T-cell (primary cell): ENCODE results near the gene DLAT. TPM values are rescaled to one million over a fixed set of nuclear protein-coding genes. Genes with fewer than 3 reads are reported as not detected.
A peak's percentile ranks its signal among the peaks of the same experiment; 100 is the strongest.

Source experiments
- ATAC-seq, 4 experiments: fragments of 200-7000 bp in 3 of 4; fragments of 150-1000 bp in 1 of 4; cut with Tn5 transposase; replicated peaks in 1 of 4; 1 replicate in 3 of 4; 2 replicates in 1 of 4; pipeline ENCODE4 v1.10.0; 2021; ENCODE audit warnings: moderate library complexity in 3 of 4, mild to moderate bottlenecking in 2 of 4, moderate number of reproducible peaks in 1 of 4
- CTCF ChIA-PET, 2 donors: fragments of 300-600 bp; sonication (Branson Sonifier 250); formaldehyde crosslinking; loops; one replicate each; lab custom pipeline; 2022; ENCODE audit warnings: antibody characterized with exemption in 2 of 2; lab: Charles Lee
- POLR2A ChIA-PET, 2 donors: fragments of 300-600 bp; sonication (Branson Sonifier 250); formaldehyde crosslinking; loops; one replicate each; lab custom pipeline; 2022; ENCODE audit warnings: antibody characterized with exemption in 2 of 2; lab: Charles Lee
- DNase-seq, 35 experiments: peaks; one replicate each; pipeline versions ENCODE4 v3.0.0 to v3.0.0-alpha.2; 2013 to 2023
- H3K27ac ChIP-seq: one replicate; pipeline ENCODE4 v1.5.1; 2013; ENCODE audit warnings: low read length
- H3K27me3 ChIP-seq, 2 experiments: replicated peaks in 1 of 2; 1 replicate in 1 of 2; 2 replicates in 1 of 2; pipeline versions ENCODE4 v1.6.1 to v1.7.0; 2013; ENCODE audit warnings: low read length in 1 of 2, mixed read lengths in 1 of 2; ENCODE audit not compliant: control insufficient read depth in 2 of 2, insufficient read depth in 2 of 2; ENCODE audit errors: extremely low read depth in 1 of 2
- H3K36me3 ChIP-seq, 2 donors: 1 replicate in 1 of 2; 2 replicates in 1 of 2; pipeline versions ENCODE4 v1.6.1 to v1.7.0; 2013; ENCODE audit warnings: low read length in 1 of 2; ENCODE audit not compliant: control insufficient read depth in 2 of 2, insufficient read depth in 1 of 2; ENCODE audit errors: extremely low read depth in 1 of 2
- H3K4me1 ChIP-seq, 2 experiments: 1 replicate in 1 of 2; 2 replicates in 1 of 2; pipeline versions ENCODE4 v1.6.1 to v1.7.0; 2013; ENCODE audit warnings: low read length in 2 of 2, mixed read lengths in 1 of 2; ENCODE audit not compliant: insufficient read depth in 2 of 2, control insufficient read depth in 1 of 2; ENCODE audit errors: extremely low read depth in 1 of 2
- H3K4me3 ChIP-seq, 2 donors: 1 replicate in 1 of 2; 2 replicates in 1 of 2; pipeline versions ENCODE4 v1.5.1 to v1.7.0; 2013; ENCODE audit warnings: mild to moderate bottlenecking in 2 of 2, low read length in 1 of 2, moderate library complexity in 1 of 2; ENCODE audit not compliant: control insufficient read depth in 1 of 2; ENCODE audit errors: extremely low read depth in 1 of 2
- H3K9me3 ChIP-seq: 2 replicates; pipeline ENCODE4 v1.7.0; 2013
- H3K27ac Mint-ChIP-seq, 2 donors: one replicate each; pipeline ENCODE4 v1.8.0; 2020 to 2021; ENCODE audit warnings: mild to moderate bottlenecking in 2 of 2, mixed read lengths in 2 of 2
- H3K27me3 Mint-ChIP-seq, 2 donors: one replicate each; pipeline ENCODE4 v1.8.0; 2021 to 2022; ENCODE audit warnings: mixed read lengths in 2 of 2
- H3K36me3 Mint-ChIP-seq: one replicate; pipeline ENCODE4 v1.8.0; 2021; ENCODE audit warnings: mixed read lengths
- H3K4me1 Mint-ChIP-seq, 3 donors: one replicate each; pipeline ENCODE4 v1.8.0; 2020 to 2022; ENCODE audit warnings: mixed read lengths in 3 of 3, mild to moderate bottlenecking in 1 of 3
- H3K4me3 Mint-ChIP-seq, 3 donors: one replicate each; pipeline ENCODE4 v1.8.0; 2020 to 2022; ENCODE audit warnings: mild to moderate bottlenecking in 3 of 3, mixed read lengths in 3 of 3, moderate library complexity in 3 of 3
- H3K9me3 Mint-ChIP-seq, 3 donors: one replicate each; pipeline ENCODE4 v1.8.0; 2020 to 2022; ENCODE audit warnings: mixed read lengths in 3 of 3
- WGBS: methylation state at CpG from one replicate; pipeline ENCODE4 v1.1.5; 2013; ENCODE audit warnings: missing lambda C conversion rate; ENCODE audit not compliant: insufficient coverage; 5-methylcytosine and 5-hydroxymethylcytosine counted together
- total RNA-seq, 35 experiments: library from RNA in 6 of 35; stranded (reverse) in 6 of 35; fragments of 120-200 nt in 1 of 35; gene quantifications; one replicate each; pipeline versions ENCODE4 v1.2.1 to v1.2.4 and lab custom pipeline; 2013 to 2026

DLAT gene
- total RNA-seq, 5 donors from 2014 or later (not counting 1 experiment from before 2014, with no cell fraction given): 13.4 to 19.8 (median 18.7) TPM

- H3K9me3 ChIP-seq: no peaks in the 10 kb centered on the region
- H3K36me3 Mint-ChIP-seq: peaks cover 73% of the 10 kb centered on the region
- H3K27ac Mint-ChIP-seq: no peak overlapping the region
- DNase-seq: no peak
- peaks cover 11 to 28% (median 14%) of the 10 kb centered on the region in 3 donors for H3K4me1 Mint-ChIP-seq
- no peaks in the 10 kb centered on the region for H3K4me1 ChIP-seq
- ATAC-seq: no peak
- ChIA-PET POLR2A (no interaction called here), CTCF (no interaction called here)
- no peak overlapping the region for H3K4me3 Mint-ChIP-seq
- 50% methylated on average over 2 of the region's 2 CpGs for WGBS
- H3K36me3 ChIP-seq: peaks cover 3 to 47% of the 10 kb centered on the region in 2 donors
- H3K27ac ChIP-seq: no peak overlapping the region
- no peaks in the 10 kb centered on the region for H3K27me3 Mint-ChIP-seq
- no peaks in the 10 kb centered on the region for H3K9me3 Mint-ChIP-seq
- H3K4me3 ChIP-seq: no peak overlapping the region
- H3K27me3 ChIP-seq: no peaks in the 10 kb centered on the region
Observed at GRCh38 chr11:112049777-112050176, 24.6 kb downstream of the DLAT start.

DNA sequence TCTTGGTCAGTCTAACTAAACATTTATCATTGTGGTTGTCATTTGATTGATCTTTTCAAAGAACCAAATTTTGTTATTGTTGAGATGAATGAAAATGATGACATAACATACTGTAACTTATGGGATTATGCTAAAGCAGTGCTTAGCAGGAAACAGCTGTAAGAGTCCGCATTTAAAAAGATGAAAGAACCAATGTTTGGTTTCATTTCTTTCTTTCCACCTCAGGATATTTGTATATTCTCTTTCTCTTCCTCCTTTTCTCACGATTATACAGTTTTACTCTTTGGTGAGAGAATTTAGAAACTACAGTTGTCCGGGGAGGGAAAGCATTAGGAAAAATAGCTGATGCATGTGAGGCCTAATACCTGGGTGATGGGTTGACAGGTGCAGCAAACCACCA lies 25.5 kb downstream of the DLAT start:
- POLR2A ChIA-PET: no interaction called here
- H3K9me3 Mint-ChIP-seq: no peaks in the 10 kb centered on the region
- H3K27me3 Mint-ChIP-seq: no peaks in the 10 kb centered on the region
- Histone ChIP-seq H3K27ac (no peak overlapping the region), H3K9me3 (no peaks in the 10 kb centered on the region), H3K4me3 (no peak overlapping the region), H3K36me3 (peaks cover 0 to 40% of the 10 kb centered on the region in 2 donors), H3K27me3 (no peaks in the 10 kb centered on the region), H3K4me1 (no peaks in the 10 kb centered on the region)
- DNase-seq (no peak), ATAC-seq (no peak)
- H3K27ac Mint-ChIP-seq: peak overlapping the region in 1 of 2 donors; percentile 0
- WGBS: no CpG with 5 or more reads among the region's 3 CpGs
- CTCF ChIA-PET: no interaction called here
- peaks cover 69% of the 10 kb centered on the region for H3K36me3 Mint-ChIP-seq
- no peak overlapping the region for H3K4me3 Mint-ChIP-seq
- peaks cover 11 to 28% (median 14%) of the 10 kb centered on the region in 3 donors for H3K4me1 Mint-ChIP-seq

GRCh38 chr11:112051768-112052167 lies 26.6 kb downstream of the DLAT start:
- no peak overlapping the region for H3K27ac Mint-ChIP-seq
- POLR2A ChIA-PET: interaction anchor here in 1 of 2 donors (0.7 kb wide), 1 partner anchor 37 kb away, joined by 3 read pairs; no protein-coding TSS in a partner anchor
- no peaks in the 10 kb centered on the region for H3K27me3 Mint-ChIP-seq
- peaks cover 11 to 28% (median 14%) of the 10 kb centered on the region in 3 donors for H3K4me1 Mint-ChIP-seq
- H3K9me3 Mint-ChIP-seq: no peaks in the 10 kb centered on the region
- CTCF ChIA-PET: interaction anchor here in 1 of 2 donors (0.6 kb wide), 1 partner anchor 24 kb away, joined by 16 read pairs; no protein-coding TSS in a partner anchor
- H3K9me3 ChIP-seq: no peaks in the 10 kb centered on the region
- WGBS: no CpG with 5 or more reads among the region's 3 CpGs
- peaks cover 66% of the 10 kb centered on the region for H3K36me3 Mint-ChIP-seq
- H3K4me3 Mint-ChIP-seq: no peak overlapping the region
- no peak overlapping the region for H3K27ac ChIP-seq
- H3K4me1 ChIP-seq: no peaks in the 10 kb centered on the region
- H3K36me3 ChIP-seq: peaks cover 0 to 39% of the 10 kb centered on the region in 2 donors
- ATAC-seq (no peak), DNase-seq (no peak)
- no peaks in the 10 kb centered on the region for H3K27me3 ChIP-seq
- H3K4me3 ChIP-seq: no peak overlapping the region

DNA sequence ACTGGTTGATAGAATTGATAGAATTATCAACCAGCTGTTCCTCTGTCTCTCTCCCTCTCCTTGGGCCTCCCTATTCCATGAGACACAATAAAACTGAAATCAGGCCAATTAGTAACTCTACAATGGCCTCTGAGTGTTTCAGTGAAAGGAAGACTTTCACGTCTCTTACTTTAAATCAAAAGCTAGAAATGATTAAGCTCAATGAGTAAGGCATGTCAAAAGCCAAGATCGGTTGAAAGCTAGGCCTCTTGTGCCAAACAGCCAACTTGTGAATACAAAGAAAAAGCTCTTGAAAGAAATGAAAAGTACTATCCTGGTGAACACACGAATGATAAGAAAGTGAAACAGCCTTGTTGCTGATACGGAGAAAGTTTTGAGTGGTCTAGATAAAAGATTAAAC lies 32.0 kb downstream of the DLAT start:
- Mint-ChIP-seq H3K4me1 (no peaks in the 10 kb centered on the region), H3K27ac (no peak overlapping the region), H3K27me3 (no peaks in the 10 kb centered on the region), H3K36me3 (peaks cover 54% of the 10 kb centered on the region), H3K4me3 (no peak overlapping the region), H3K9me3 (no peaks in the 10 kb centered on the region)
- ChIA-PET POLR2A (no interaction called here), CTCF (no interaction called here)
- Histone ChIP-seq H3K4me3 (no peak overlapping the region), H3K27me3 (no peaks in the 10 kb centered on the region), H3K36me3 (peaks cover 0 to 47% of the 10 kb centered on the region in 2 donors), H3K4me1 (no peaks in the 10 kb centered on the region), H3K27ac (no peak overlapping the region), H3K9me3 (no peaks in the 10 kb centered on the region)
- ATAC-seq: no peak
- WGBS: 50% methylated on average over 2 of the region's 4 CpGs
- DNase-seq: no peak

GRCh38 chr11:112058103-112058502 lies 32.9 kb downstream of the DLAT start:
- no peaks in the 10 kb centered on the region for H3K9me3 Mint-ChIP-seq
- no peaks in the 10 kb centered on the region for H3K27me3 ChIP-seq
- no peak overlapping the region for H3K4me3 Mint-ChIP-seq
- no peaks in the 10 kb centered on the region for H3K4me1 Mint-ChIP-seq
- H3K36me3 Mint-ChIP-seq: peaks cover 54% of the 10 kb centered on the region
- no peak overlapping the region for H3K27ac ChIP-seq
- no peak overlapping the region for H3K4me3 ChIP-seq
- no peaks in the 10 kb centered on the region for H3K27me3 Mint-ChIP-seq
- ATAC-seq (no peak), DNase-seq (no peak)
- no peak overlapping the region for H3K27ac Mint-ChIP-seq
- POLR2A ChIA-PET: no interaction called here
- peaks cover 0 to 48% of the 10 kb centered on the region in 2 donors for H3K36me3 ChIP-seq
- CTCF ChIA-PET: no interaction called here
- WGBS: no CpG with 5 or more reads among the region's 1 CpG
- no peaks in the 10 kb centered on the region for H3K9me3 ChIP-seq
- H3K4me1 ChIP-seq: no peaks in the 10 kb centered on the region

GRCh38 chr11:112062923-112063322 lies 37.7 kb downstream of the DLAT start:
- H3K9me3 ChIP-seq: no peaks in the 10 kb centered on the region
- H3K4me3 ChIP-seq: no peak overlapping the region
- peaks cover 0 to 36% of the 10 kb centered on the region in 2 donors for H3K36me3 ChIP-seq
- H3K9me3 Mint-ChIP-seq: no peaks in the 10 kb centered on the region
- no peaks in the 10 kb centered on the region for H3K4me1 Mint-ChIP-seq
- H3K27me3 Mint-ChIP-seq: no peaks in the 10 kb centered on the region
- peaks cover 28% of the 10 kb centered on the region for H3K36me3 Mint-ChIP-seq
- DNase-seq (no peak), ATAC-seq (no peak)
- WGBS: no CpG with 5 or more reads among the region's 1 CpG
- H3K4me3 Mint-ChIP-seq: no peak overlapping the region
- ChIA-PET CTCF (no interaction called here), POLR2A (no interaction called here)
- no peak overlapping the region for H3K27ac ChIP-seq
- H3K4me1 ChIP-seq: no peaks in the 10 kb centered on the region
- no peak overlapping the region for H3K27ac Mint-ChIP-seq
- no peaks in the 10 kb centered on the region for H3K27me3 ChIP-seq
